ENCODE results near the gene NFAM1. TPM values are rescaled to one million over a fixed set of nuclear protein-coding genes. Genes with fewer than 3 reads are reported as not detected.
A peak's percentile ranks its signal among the peaks of the same experiment; 100 is the strongest.

The NFAM1 gene
- total RNA-seq, 2 donors from 2014 or later = 0.07 to 0.54 TPM

- Mint-ChIP-seq H3K27ac (no peak overlapping the region), H3K9me3 (no peaks in the 10 kb centered on the region), H3K36me3 (no peaks in the 10 kb centered on the region)
- ATAC-seq = no peak
- DNase-seq (ENCODE audit: low spot score in 2 of 2) = no peak
Measured at GRCh38 chr22:42427167-42427566, 5.0 kb downstream of the NFAM1 start.

- ATAC-seq = no peak
- peak overlapping the region in 1 of 2 donors; percentile 39 for H3K27ac Mint-ChIP-seq
Measured at GRCh38 chr22:42425989-42426355, 6.2 kb downstream of the NFAM1 start.

GRCh38 chr22:42425337-42425988 lies 6.7 kb downstream of the NFAM1 start:
- H3K36me3 Mint-ChIP-seq = no peaks in the 10 kb centered on the region
- no peak for DNase-seq (ENCODE audit: low spot score in 2 of 2)
- no peak for ATAC-seq
- no peaks in the 10 kb centered on the region for H3K9me3 Mint-ChIP-seq
- H3K27ac Mint-ChIP-seq = peak overlapping the region; percentile 11 to 39

More at GRCh38 chr22:42425989-42426355, 6.2 kb downstream of the NFAM1 start:
- no peaks in the 10 kb centered on the region for H3K9me3 Mint-ChIP-seq
- no peaks in the 10 kb centered on the region for H3K36me3 Mint-ChIP-seq
- no peak for DNase-seq (ENCODE audit: low spot score in 2 of 2)

- Mint-ChIP-seq H3K36me3 (no peaks in the 10 kb centered on the region), H3K27ac (peak overlapping the region; percentile 45 to 55), H3K9me3 (no peaks in the 10 kb centered on the region)
- ATAC-seq (no peak), DNase-seq (ENCODE audit: low spot score in 2 of 2) (no peak)
Measured at GRCh38 chr22:42419243-42419881, 12.8 kb downstream of the NFAM1 start.

GRCh38 chr22:42418811-42419242 lies 13.4 kb downstream of the NFAM1 start:
- Mint-ChIP-seq H3K27ac (peak overlapping the region; percentile 45 to 55), H3K9me3 (no peaks in the 10 kb centered on the region), H3K36me3 (no peaks in the 10 kb centered on the region)
- DNase-seq (ENCODE audit: low spot score in 2 of 2) (no peak), ATAC-seq (no peak)

- ATAC-seq (no peak), DNase-seq (ENCODE audit: low spot score in 2 of 2) (no peak)
- no peaks in the 10 kb centered on the region for H3K36me3 Mint-ChIP-seq
- no peaks in the 10 kb centered on the region for H3K9me3 Mint-ChIP-seq
- no peak overlapping the region for H3K27ac Mint-ChIP-seq
Measured at GRCh38 chr22:42417645-42418305, 14.4 kb downstream of the NFAM1 start.

GRCh38 chr22:42416671-42417230 lies 15.5 kb downstream of the NFAM1 start:
- H3K36me3 Mint-ChIP-seq = no peaks in the 10 kb centered on the region
- H3K27ac Mint-ChIP-seq = peak overlapping the region in 1 of 2 donors; percentile 67
- ATAC-seq = no peak
- H3K9me3 Mint-ChIP-seq = no peaks in the 10 kb centered on the region
- DNase-seq (ENCODE audit: low spot score in 2 of 2) = no peak

GRCh38 chr22:42414565-42415303 lies 17.5 kb downstream of the NFAM1 start:
- DNase-seq (ENCODE audit: low spot score in 2 of 2) (no peak), ATAC-seq (no peak)
- Mint-ChIP-seq H3K9me3 (no peaks in the 10 kb centered on the region), H3K36me3 (no peaks in the 10 kb centered on the region), H3K27ac (peak overlapping the region in 1 of 2 donors; percentile 17)

GRCh38 chr22:42414021-42414420 lies 18.2 kb downstream of the NFAM1 start:
- Mint-ChIP-seq H3K27ac (no peak overlapping the region), H3K9me3 (no peaks in the 10 kb centered on the region), H3K36me3 (no peaks in the 10 kb centered on the region)
- no peak for ATAC-seq
- DNase-seq (ENCODE audit: low spot score in 2 of 2) = no peak

- DNase-seq (ENCODE audit: low spot score in 2 of 2) (no peak), ATAC-seq (no peak)
- Mint-ChIP-seq H3K36me3 (no peaks in the 10 kb centered on the region), H3K9me3 (no peaks in the 10 kb centered on the region), H3K27ac (no peak overlapping the region)
Measured at GRCh38 chr22:42412744-42413333, 19.4 kb downstream of the NFAM1 start.

GRCh38 chr22:42410708-42411107 lies 21.5 kb downstream of the NFAM1 start:
- no peaks in the 10 kb centered on the region for H3K36me3 Mint-ChIP-seq
- DNase-seq (ENCODE audit: low spot score in 2 of 2) (no peak), ATAC-seq (no peak)
- no peak overlapping the region for H3K27ac Mint-ChIP-seq
- no peaks in the 10 kb centered on the region for H3K9me3 Mint-ChIP-seq

GRCh38 chr22:42408810-42409529 lies 23.2 kb downstream of the NFAM1 start:
- DNase-seq (ENCODE audit: low spot score in 2 of 2) (no peak), ATAC-seq (no peak)
- no peaks in the 10 kb centered on the region for H3K36me3 Mint-ChIP-seq
- H3K27ac Mint-ChIP-seq = no peak overlapping the region
- no peaks in the 10 kb centered on the region for H3K9me3 Mint-ChIP-seq

GRCh38 chr22:42408276-42408675 lies 23.9 kb downstream of the NFAM1 start:
- H3K27ac Mint-ChIP-seq = no peak overlapping the region
- ATAC-seq (no peak), DNase-seq (ENCODE audit: low spot score in 2 of 2) (no peak)
- H3K9me3 Mint-ChIP-seq = no peaks in the 10 kb centered on the region
- no peaks in the 10 kb centered on the region for H3K36me3 Mint-ChIP-seq

- no peaks in the 10 kb centered on the region for H3K36me3 Mint-ChIP-seq
- H3K27ac Mint-ChIP-seq = no peak overlapping the region
- no peaks in the 10 kb centered on the region for H3K9me3 Mint-ChIP-seq
- ATAC-seq (no peak), DNase-seq (ENCODE audit: low spot score in 2 of 2) (no peak)
Measured at GRCh38 chr22:42404266-42404665, 27.9 kb downstream of the NFAM1 start.

- Mint-ChIP-seq H3K36me3 (no peaks in the 10 kb centered on the region), H3K9me3 (no peaks in the 10 kb centered on the region), H3K27ac (no peak overlapping the region)
- no peak for DNase-seq (ENCODE audit: low spot score in 2 of 2)
- ATAC-seq = no peak
Measured at GRCh38 chr22:42401535-42402334, 30.5 kb downstream of the NFAM1 start.

Data from activated naive CD4-positive, alpha-beta T cell treated with anti-CD3 and anti-CD28 coated beads, Interleukin-2, amount 50 U/mL, for 72 hours (primary cell).